NK-92 (cell line): Measurements from ENCODE around the gene DLX3.

Experiments
- DNase-seq: peaks from one replicate; lab custom pipeline; 2025; ENCODE audit not compliant: unreplicated experiment; lab: John Stamatoyannopoulos, UW

Gene DLX3

DNA sequence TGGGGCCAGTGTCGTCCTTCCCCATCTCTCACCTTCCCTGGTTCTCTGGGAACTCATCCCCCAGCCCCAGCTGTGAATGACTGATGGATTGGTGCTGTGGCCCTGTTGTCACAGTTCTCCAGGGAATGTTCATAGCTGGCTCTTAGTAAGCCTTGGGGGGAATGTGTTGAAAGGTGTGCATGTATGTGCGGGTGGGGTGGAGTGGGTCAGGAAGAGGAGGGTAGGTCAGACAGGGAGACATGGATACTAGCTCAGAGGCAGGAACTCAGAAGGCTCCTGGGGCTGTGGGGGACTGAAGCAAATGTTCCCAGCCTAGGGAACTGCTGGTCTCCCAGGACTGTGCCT is 21.8 kb downstream of the DLX3 start:
- no peak for DNase-seq

DNA sequence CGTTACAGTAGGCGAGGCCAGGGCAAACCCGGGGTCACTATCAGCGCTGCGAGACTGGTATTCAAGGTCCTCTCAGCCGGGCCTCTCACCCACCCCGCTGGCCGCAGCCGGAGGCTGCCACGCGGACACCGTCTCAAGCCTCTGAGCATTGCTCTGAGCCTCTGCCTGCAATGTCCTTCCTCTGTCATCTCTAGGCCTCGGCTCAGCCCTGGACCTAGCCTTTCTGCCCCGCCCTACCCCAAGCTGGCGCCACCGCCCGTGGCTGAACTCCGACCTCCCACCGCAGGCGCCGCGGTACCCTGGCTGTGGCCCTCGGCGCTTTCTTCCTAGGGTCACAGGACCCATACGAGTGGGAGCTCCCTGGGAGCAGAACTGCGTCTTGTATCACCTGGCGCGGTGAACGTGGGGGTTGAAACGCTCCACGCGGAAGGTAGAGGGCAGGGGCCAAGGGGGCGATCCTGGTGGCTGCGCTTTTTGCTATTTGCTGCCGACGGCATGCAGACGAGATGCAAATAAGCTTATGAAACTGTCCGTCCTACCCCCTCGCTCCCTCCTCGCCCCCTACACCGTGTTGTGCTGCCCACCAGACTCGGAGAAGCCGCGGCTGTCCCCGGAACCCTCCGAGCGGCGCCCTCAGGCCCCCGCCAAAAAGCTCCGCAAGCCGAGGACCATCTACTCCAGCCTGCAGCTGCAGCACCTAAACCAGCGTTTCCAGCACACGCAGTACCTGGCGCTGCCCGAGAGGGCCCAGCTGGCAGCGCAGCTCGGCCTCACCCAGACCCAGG is 22.3 kb downstream of the DLX3 start:
- no peak for DNase-seq

DNA sequence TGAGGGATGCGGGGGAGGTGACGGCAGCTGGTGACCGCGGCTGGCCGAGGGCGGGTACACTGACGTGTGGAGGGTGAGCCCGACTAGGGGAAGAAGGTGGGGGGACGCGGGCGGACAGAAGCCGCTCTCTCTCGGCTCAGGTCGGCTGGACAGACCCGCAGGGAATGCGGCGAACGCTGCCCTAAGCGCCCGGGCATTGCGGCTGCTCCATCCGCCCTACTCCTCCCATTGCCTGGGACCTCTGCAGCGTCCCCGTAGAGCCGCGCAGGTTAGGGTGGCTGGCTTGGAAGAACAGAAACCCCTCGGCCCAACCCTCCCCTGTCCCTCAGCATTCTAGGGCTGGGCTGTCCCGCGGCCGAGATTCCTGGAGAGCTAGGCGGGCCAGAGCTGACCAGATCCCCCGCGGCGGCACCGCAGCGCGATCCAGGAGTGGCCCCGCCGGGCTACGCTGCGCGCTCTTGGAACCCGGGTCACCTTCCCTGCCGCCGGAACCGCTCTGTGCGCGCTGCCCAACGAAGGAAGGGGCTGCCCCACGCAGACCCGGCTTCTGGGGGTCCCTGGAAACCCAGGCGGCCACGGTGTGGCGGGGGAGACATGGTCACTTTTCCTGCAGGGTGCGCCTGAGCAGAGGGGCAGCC is 23.1 kb downstream of the DLX3 start:
- no peak for DNase-seq

DNA sequence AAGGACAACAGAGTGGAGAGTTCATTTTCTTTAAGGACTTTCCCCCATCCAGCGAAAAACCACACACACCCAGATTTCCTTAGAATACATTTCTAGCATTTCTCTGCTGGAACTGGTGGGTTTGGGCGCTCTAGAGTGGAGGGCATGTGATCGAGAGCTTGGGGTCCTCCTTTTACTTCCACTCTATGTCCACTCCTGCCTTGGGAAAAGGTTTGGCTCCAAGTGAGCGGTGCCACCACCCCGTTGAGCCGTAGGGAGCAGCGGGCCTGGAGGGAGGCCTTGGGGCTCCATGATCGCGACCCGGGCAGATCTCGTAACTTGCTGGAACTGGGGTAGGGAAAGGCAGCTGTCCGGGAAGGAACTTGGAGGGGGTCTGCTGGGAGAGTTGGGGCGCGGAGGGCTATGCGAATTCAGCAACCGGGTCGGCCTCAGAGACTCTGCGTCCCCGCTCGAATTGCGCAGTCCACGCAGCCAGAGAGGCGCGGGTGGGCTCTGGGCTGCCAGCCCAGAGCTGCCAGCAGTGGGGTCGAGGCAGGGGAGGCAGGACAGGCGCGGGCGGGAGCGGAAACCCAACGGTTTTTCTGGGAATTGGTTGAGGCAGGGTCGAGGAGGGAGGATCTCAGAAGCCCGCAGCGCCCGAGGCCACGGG is 23.7 kb downstream of the DLX3 start:
- no peak for DNase-seq

DNA sequence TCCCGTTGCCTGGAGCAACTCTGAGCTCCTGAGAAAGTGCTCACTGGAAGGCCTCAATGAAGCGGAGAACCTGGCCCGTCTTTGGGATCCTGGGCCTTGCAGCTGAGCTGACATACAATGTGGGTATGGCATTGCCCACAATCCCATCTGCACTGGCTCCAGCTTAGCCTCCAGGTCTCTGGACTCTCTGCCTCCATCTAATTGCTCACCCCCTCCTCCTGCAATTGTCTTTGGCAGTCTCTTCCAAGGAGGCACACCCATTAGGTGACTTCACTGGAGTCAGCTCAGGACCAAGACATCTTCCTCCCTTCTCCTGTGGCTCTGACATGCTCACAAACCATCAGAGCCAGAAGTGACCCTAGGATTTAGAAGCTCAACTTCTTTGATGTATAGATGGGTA is 24.5 kb downstream of the DLX3 start:
- DNase-seq, result no peak

DNA sequence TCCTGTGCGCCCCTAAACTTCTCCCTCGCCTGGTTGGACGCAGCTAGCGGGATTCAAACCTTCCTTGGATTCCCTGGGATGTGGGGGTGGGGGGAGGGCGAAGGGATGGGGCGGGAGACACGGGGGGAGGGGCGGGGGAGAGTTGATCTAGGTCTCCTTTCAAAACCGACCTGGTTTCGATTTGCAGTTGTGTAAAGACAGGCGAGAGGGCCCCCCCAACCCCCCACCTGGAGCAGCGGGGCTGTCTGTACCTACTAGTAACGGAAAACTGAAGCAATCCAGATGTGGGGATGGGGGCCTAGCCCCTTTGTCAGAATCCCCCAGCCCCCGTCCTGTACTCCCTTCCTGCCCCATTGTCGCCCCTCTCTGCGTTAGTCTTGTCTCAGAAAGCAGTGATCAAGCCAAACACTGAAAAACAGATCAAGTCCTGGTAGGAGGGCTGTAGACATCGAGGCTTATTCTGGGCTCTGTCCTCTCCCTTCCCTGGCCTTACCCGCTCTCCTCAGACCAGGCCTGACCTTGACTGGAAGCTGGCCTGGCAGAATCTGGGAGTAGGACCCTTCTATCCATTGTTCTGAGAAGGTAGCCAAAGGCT is 25.1 kb downstream of the DLX3 start:
- DNase-seq, result no peak

DNA sequence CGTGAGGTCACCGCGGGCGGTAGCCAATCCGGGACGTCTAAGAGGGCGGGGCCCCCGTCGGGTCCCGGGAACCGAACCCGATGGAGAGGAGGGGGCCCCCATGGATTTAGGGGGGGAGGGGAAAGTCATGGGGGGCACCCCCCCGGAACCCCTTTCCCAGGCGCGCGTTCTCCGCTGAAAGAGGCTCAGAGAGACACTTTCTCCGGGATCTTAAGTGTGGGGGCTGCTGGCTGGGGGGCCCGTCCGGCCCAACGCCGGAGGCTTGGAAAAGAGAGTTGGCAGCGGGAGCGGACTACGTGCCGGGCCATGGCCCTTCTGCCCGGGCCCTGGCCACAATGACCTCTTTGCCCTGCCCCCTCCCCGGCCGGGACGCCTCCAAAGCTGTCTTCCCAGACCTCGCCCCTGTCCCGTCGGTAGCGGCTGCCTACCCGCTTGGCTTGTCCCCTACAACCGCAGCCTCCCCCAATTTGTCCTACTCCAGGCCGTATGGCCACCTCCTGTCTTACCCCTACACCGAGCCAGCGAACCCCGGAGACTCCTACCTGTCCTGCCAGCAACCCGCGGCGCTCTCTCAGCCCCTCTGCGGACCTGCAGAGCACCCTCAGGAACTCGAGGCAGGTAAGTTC is 25.8 kb downstream of the DLX3 start, which contains the start of gene DLX4:
TSS of gene DLX4 (plus strand) at position 57 of the 626 bp plus-strand sequence. CDS start at position 336, 279 bp downstream.
- DNase-seq, result no peak

DNA sequence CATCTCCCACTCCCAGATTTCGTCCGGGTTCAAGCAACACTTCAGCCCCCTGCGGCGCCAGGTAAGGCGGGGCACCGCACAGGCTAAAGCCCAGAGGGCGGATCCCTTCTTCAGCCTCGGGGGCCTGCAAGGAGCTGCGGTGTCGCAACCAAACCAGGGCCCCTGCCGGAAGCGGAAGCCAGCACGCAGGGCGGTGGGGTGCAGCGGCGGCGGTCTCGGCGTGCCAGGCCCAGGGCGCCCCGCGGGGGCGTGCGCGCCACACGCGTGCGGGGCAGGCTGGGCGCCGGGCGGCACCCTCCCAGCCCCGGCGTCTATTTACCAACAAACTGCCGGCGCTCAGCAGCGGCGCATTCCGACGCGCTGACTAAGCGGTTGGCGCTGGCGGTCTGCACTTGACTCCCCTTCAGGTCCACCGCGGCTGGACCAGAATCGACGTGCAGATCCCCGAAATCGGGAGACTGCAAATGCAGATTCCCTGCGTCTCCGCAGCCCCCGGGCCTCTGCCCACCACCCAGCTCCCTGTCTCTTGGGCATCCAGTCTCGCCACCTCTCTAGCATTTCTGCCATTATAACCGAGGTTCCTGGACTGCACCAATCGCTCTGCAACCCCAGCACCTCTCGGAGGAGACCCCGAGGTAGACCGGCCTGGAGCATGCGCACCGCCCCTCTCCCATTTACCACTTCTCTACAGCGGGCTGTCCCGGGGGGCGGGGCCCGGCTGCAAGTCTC is 26.5 kb downstream of the DLX3 start:
- no peak for DNase-seq

DNA sequence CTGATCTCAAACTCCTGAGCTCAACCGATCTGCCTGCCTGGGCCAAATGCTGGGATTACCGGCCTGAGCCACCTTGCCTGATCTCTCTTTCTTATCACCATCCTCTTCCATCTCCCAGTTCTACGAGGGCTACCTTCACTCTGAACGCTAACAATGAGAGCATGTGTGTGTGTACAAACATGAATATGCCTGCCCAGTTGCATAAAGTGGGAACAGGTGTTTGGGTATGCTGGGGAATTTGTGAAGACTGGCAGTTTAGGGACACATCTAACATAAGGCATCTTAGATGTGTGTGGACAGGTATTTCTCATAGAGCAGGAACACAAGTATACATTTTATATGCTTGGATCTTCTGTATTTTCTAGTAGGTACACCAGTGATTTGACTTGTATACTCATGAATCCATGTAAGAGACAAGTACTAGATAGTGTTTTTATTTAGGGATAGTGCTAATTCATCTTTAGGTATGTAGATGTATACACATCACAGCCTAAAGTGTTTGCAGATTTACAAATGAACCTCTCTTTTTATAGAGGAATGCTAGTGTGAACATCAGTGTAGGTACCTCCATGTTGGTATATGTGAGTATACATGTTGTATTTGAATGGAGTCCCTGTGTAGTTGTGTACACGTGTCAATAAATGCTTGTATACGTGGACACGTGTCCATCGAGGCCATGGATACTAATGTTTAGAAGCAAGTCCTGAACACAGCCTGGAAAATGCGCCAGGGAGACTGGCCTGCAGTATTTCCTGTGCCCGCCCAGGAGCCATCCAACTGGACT is 27.2 kb downstream of the DLX3 start:
- no peak for DNase-seq

DNA sequence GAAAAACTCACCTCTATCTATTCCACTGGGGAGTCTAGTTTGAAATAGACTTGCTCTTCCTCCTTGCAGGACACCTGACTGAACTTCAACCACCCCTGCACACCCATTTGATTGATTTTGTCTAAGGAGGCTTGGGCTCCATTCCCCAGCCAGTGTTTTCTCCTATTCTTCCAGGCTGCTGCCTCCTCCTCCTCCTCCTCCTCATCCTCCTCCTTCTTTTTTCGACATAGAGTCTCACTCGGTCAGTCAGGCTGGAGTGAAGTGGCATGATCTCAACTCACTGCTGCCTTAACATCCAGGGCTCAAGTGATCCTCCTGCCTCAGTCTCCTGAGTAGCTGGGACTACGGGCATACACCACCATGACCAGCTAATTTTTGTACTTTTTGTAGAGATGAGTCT is 27.8 kb downstream of the DLX3 start:
- DNase-seq, result no peak

DNA sequence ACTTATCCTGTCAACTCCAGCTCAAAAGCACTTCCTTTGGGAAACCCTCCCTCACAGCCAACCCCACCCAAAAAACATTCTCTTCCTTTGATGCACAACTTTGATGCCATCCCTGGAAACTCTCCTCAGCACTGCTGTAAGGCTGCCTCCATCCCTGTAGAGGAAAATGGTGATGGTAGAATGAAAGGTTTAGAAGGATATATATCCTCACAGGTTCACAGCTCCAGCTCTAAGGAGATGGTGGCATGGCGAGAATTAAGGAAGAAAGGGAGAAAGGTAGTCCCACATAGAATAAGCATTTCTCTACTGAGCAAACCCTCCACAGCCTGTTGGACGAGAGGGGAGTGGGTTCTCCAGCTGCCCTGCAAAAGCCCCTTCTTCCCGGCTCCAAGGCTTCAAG is 28.3 kb downstream of the DLX3 start:
- no peak for DNase-seq

DNA sequence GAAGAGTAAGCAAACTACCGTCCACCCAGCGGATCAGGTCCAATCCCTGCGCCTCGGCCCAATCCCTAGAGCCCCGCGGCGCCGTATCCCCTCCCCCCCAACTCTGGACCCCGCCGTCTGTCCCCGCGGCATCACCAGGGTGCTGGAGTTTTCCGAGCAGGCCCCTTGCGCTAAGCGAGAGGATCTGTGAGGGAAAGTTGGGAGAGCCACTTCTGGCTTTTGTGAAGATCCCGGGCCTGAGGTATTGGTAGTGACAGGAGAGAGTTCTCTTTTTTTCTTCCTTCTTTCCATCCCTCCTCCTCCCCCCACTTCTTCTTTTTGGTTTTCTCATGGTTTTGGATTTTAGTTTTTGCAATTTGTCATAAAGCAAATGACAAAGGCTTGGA is 29.5 kb downstream of the DLX3 start:
- no peak for DNase-seq

DNA sequence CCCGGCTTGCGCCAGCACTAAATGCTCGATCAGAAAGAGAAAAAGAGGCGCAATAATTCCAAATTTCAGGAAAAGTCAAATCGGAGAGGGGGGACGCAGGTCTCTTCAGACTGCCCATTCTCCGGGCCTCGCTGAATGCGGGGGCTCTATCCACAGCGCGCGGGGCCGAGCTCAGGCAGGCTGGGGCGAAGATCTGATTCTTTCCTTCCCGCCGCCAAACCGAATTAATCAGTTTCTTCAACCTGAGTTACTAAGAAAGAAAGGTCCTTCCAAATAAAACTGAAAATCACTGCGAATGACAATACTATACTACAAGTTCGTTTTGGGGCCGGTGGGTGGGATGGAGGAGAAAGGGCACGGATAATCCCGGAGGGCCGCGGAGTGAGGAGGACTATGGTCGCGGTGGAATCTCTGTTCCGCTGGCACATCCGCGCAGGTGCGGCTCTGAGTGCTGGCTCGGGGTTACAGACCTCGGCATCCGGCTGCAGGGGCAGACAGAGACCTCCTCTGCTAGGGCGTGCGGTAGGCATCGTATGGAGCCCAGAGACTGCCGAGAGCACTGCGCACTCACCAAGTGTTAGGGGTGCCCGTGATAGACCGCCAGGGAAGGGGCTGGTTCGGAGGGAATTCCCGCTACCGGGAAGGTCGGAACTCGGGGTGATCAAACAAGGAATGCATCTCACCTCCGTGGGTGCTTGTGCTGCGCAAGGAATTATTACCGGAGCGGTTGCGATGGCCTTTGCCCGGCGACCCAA is 30.1 kb downstream of the DLX3 start:
- DNase-seq, result no peak

DNA sequence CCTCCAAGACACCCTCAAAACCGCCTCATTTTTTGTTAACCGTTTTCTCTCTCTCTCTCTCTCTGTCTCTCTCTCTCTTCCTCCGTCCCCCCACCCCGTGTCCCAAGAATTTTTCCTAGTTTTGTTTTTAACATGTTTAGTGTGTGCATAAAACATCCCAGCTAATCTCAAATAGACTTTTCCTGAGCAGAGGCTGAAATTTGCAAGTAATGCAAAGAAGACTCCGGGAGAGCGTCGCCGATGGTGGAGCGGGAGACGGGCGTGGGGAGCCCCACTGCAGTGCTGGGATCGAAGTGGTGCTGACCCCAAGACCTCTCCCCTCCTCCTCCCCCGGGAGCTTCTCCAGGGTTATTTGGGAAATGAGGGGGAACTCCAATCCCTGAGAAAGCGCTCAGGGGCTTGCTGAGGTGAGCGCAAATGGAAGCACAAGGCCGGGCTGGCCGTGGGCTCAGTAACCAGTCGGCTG is 30.7 kb downstream of the DLX3 start:
- no peak for DNase-seq

DNA sequence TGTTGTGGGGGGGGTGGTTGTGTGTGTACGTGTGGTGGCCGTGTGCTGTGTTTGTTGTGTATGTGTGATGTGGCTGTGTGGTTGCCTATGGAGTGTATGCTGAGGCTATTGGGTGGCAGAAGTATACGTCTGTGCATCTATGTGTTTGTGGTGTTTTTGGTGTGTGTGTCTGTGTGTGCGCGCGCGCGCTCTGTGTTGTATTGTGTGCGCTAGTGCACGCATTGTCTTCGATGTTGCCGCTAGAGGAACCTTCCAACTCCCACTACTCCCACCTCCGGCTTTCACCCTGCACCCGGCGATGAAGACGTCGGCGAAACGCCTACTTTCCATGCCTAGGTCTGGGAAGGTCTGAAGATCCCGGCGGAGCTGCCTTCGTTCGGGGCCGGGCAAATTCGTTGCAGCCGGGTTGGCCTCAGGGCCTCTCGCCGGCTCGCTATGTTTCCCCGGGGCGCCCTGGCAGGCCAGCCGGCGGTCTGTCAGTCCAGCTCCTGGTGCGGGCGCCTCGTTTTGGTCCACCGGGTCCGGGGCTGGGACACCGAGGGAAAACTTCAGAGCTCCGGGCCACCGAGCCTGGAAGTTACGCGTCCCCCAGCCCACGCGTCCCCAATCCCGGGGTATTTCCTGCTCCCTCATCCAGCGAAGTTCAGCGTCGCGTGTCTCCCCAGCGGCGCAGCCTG is 31.3 kb downstream of the DLX3 start:
- DNase-seq, result no peak

DNA sequence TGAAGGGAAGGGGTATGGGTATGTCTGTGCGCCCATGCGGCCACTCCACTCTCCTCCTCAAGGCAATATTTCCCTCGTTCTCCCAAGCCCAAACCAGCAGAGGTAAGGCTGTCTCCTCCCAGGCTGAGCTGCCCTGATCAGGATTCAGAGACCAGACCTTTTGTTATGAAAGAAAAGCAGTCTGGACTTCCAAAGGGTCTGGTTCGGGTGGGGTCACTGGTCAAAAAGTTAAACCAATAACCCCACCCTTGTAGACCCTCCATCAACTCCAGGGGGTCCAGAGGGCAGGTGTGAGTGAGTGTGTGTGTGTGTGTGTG is 31.8 kb downstream of the DLX3 start:
- no peak for DNase-seq

DNA sequence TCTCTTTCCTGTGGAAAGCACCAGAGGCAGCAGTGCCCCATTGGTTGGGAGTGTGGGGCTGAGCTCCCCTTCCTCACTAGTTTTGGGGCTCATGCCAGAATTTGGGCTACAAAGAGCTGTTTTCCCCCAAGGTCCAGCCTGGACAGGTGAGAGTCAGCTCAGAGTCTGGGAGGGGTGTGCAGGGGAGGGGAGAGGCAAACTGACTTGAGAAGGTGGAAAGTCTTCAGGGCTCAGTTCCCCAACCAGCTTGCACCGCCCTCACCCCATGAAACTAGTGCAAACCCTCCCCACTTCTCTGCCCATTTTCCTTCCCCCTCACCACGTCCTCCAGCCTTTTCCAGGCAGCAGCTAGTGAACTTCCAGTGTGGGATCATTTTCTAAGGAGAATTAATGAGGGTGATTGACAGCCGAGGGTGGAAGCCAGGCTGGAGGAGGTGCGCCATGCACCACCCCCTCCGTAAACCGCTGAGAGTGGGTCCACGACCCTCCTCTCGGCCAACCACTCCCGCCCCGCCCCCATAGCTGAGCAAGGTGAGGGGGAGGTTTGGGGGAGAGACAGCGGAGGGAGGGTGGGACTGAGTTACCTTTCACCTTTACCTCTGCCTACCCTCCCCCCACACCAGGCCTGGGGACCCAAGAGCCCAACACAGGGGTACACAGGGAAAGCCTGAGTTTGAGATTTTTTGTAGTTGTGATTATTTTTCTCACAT is 32.3 kb downstream of the DLX3 start:
- no peak for DNase-seq
